GM21528 (cell line): Measurements from ENCODE around the gene RNU6-7.

Source experiments
- ATAC-seq: cut with Tn5 transposase; IDR thresholded peaks from one replicate; pipeline ENCODE4 v1.9.1; 2021; ENCODE audit warnings: mild to moderate bottlenecking, moderate library complexity; ENCODE audit not compliant: unreplicated experiment, low FRiP score

RNU6-7 gene

GRCh38 chr14:32201816-32202490 is at the start of gene RNU6-7:
TSS of gene RNU6-7 (plus strand) at chr14:32202045.
- ATAC-seq, result no peak

DNA sequence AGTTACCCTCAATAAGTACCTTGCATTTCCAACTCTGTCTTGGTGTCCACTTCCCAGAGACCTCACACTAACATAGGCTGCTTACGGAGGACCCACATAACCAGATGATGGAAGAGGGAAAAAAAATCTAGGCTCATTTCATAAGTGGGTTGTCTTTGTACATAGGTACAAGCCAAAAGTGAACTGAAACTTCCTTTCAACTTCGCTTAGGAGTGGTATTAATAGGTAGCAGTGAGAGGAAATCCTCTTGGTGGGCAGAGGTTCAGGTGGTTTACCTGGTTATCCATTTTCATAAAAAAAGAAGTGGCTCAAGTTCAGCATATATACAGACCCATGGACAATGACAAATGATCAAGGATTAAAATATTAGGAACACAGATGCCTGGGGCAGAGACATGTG is 35.8 kb upstream of the RNU6-7 start:
- no peak for ATAC-seq

DNA sequence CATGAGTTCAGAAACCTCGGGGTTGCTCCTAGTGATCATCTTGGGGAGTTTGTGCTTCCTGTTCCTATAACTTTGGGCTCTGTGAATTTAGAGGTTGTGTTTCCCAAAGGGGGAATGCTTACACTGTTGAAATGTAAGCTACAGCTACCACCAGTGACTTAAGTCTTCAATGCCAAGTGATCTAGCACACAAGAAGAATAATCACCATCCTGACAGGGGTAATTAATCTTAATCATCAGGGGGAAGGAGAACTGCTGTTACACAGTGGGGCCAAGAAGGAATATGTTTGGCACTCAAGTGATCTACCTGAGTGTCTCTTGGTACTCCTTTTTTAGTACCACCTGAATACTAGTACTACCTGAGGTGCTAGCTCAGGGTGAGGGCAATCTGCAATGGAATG is 34.9 kb upstream of the RNU6-7 start:
- no peak for ATAC-seq

DNA sequence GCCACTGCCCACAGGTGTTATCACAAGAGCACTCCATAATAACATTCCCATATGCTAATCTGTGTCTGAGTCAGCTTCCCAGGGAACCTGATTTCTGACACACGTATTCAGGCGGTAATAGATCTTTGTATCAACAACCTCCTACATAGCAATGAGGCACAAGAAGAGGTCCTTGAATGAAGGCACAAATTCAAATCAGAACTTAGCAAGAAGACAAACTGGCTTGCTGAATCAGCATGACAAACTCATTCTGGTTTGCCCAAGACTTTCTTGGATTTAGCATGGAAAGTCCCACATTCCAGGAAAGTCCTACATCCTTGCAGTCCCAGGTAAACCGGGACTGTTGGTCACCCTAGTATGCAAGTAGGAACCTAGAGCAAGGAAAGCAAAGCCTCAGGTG is 33.9 kb upstream of the RNU6-7 start:
- ATAC-seq, result no peak

- ATAC-seq, result no peak
Measured at GRCh38 chr14:32169191-32169590, 32.7 kb upstream of the RNU6-7 start.

- no peak for ATAC-seq
Measured at GRCh38 chr14:32171469-32171868, 30.4 kb upstream of the RNU6-7 start.

DNA sequence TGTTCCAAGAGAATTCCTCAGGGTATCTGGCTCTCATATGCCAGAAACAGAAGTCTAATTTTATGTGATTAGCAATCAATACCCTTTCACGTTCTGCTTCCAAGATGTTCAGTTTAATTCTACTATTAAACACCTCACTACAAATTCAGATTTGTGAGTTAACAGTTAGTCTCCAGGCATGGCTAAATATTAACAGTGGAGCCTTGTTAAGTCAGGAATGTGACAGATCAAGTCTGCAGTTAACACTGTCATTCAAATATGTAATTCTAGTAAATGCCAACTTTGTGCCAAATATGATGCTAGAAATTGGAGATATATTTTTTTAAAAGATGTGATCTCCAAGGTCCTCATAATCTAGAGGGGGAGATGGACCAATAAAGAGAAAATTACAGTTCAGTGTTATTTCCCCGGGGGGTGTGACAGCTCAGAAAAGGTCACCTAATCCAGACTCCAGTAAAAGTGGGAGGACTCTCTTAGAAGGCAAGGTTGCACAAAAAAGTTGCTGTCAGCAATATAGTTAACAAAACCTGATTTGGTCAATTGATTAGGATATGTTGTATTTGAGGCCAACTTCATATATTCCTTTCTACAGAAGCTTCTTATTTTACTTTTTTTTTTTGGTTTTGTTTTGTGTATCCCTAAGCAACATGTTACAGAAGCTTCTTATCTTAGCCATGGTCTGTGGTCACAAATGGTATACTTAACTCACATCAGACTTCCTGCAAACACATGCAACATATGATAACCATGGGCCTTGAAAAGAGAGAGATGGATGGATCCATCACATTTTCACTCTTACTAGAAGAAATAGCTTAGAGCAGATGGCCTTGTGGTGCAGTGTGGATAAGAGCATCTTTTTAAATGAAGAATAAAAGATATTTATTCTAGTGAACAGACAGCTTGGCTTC is 18.4 kb upstream of the RNU6-7 start:
- no peak for ATAC-seq

DNA sequence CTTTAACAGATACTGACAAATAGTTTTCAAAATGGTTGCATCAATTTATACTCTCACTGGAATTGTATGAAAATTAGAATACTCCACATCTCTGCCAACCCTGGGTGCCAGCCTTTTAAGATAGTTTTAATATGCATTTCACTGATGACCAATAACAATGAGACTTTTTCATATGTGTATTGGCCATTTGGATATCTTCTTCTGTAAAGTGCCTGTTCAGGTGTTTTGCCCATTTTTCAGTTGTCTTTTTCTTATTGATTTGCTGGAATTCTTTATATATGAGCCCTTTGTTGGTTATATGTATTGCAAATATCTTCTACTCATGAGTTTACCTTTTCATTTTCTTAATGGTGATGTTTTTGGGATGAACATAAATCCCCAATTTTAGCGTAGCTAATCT is 16.7 kb upstream of the RNU6-7 start:
- ATAC-seq, result no peak

DNA sequence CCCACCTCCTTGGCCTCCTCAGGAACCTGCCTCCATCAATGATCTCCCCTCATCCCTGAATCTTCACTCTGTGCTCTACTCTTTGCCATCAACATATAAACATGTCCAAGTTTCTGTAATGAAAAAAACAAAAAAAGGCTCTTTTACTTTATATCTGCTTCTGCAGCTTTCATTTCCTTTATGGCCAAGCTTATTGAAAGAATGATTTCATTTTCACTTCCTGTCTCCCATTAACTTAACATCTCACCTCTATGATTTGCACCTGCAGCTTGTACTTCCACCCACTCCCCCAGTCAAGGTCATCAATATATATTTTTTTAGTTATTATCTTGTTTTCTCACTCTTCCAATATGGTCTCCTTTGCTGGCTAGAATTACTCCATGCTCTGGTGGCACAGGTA is 15.6 kb upstream of the RNU6-7 start:
- ATAC-seq, result peak; percentile 74

GRCh38 chr14:32189811-32190210 is 12.0 kb upstream of the RNU6-7 start:
- no peak for ATAC-seq

DNA sequence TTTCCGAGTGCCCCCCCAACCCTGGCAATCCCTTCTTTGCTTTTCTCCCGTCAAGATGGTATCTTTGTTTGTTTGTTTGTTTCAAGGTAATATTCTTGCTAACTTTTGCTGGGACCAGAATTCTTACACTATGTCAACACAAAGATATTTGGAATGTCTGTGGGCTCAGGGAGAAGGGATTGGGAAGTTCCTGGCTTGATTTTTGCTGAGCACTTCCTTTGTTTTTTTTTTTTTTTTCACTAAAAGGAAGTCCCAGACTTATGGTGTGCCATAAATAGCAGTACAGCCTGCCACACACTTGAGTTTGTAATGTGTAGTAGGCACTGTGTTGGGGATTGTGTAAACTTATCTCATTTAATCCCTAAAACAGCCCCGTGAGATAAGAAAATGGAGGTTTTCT is 11.2 kb upstream of the RNU6-7 start:
- no peak for ATAC-seq

- ATAC-seq, result no peak
Measured at GRCh38 chr14:32192712-32193373, 9.0 kb upstream of the RNU6-7 start.

DNA sequence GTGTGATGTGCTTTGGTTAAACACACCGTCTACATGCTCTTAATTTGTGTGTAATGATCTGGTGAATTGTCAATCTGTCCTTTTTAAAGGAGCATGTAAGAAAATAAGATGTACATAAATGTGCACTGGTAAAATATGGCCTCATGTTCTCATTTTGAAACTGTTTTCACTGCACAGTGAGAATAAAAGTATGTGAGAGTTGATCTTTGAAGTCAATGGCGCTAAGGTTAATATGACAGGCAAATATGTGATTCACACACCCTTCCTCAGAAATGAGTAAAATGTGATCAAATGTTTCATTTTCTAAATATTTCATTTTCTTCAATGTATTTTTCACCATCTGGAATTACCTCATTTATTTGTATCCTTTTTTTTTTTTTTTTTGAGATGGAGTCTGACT is 8.3 kb upstream of the RNU6-7 start:
- no peak for ATAC-seq

DNA sequence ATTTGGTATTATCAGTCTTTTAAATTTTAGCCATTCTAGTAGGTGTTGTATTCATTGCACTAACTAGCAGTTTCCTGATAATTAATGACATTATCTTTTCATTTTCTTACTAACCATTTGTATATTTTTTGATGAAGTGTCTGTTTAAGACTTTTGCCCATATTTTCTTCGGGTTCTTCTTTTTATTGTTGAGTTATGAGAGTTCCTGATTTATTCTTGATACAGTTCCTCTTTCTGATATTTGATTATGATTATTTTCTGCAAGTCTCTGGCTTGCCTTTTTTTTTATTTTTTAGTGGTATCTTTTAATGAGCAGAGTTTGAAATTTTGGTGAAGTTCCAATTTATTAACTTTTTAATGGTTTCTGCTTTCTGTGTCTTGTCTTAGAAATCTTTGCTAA is 6.2 kb upstream of the RNU6-7 start:
- no peak for ATAC-seq

DNA sequence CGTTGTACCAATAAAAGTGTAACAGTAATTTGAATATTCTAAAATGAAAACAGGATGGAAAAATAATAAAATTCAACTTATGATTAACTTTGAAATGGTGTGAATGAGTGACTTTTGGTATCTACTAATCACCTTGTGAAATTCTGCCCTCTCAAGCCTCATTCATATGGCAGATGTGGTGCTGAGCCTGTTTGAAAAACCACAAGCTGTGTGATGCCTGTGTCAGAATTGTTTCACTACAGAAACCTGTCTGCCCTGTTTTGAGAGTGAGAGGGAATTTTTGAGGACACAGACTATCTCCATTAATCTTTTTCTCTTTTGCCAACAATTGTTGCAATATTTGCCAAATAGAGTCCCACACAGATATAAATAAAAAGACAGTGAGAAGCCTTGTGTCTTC is 3.9 kb upstream of the RNU6-7 start:
- peak; percentile 39 for ATAC-seq

DNA sequence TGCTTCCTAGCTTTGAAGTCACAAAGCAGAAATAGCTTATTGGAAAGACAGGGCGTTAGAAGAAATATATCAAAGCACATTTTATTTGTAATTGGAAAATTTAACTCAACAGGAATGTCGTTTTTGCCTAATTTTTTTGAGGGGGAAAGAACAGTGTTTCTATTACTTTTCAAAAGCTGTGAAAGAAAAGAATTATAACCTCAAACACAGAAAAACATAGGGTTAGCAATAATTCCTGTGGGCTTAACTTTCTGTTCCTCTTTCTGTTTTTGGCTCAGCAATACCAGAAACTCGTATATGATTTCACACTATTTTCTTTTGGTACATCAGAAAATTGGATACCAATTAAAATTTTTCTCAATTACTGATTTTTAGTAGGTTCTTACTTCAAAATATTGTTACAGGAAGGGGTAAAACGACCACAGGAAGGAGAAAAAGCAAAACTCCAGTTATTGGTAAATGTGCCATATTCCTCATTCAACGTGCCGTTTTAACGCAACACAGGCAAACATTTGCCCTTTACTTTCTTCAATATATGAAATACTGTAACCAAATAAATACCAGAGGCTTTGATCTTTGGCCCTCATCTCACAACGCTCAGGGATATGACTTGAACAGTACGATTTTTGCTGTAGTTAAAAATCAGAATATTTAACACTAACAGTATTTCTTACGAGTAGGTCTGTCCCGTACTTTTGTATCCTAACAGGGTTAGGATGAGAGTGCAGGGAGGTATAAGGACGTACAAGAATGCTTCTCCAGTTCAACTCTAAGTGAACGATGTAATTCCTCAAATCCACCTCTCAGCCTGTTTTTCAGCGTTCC is 1.3 kb upstream of the RNU6-7 start:
- no peak for ATAC-seq

DNA sequence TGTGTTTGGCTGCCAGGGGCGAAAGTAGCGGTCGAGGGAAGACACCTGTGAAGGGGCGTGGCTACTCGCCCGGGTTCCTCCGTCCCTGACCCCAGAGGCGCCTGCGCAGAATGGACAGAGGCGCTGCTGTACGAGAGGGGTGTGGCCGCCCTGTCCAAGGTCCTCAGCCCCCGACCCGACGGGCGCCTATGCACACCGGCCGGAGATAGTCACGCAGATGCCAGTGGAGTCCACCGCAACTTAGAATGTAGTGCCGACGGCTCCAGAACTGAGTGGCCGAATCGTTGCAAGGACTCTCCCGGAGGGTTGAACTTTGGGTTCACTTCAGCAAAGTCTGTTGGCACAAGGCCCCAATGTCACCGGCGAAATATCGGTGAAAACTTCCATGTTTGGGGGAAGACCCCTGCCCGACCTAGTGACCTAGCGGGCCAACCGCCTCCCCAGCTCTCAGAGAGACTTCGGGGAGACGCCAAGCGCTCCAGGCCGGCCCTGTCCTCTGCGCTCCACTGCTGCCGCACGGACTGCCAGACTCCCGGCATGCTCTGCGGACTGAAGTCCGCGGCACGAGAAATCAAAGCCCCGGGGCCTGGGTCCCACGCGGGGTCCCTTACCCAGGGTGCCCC is 541 bp upstream of the RNU6-7 start:
- ATAC-seq, result peak; percentile 58

DNA sequence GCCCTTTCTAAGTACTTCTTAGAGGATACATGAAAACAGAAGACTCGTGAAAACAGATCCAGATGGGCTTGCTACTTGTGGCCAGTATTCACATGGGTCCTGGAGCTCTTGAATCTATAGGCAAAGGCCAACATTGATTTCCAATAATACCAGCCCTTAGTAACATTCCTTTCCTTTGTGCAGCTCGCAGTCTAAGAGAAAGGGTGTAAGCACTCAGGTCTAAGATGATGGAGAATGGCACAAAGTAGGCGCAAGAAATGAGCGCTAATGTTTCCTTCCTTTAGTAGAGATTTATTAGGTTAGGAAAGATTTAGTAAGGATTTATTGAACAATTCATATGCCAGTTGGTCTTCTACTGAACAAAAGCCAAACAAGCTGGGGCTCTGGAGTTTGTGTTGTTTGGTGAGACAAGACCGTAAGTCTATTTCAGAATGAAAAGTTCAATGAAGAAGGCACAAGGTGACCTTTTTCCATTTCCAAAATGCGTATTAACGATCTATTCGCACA is 699 bp downstream of the RNU6-7 start:
- ATAC-seq, result no peak

DNA sequence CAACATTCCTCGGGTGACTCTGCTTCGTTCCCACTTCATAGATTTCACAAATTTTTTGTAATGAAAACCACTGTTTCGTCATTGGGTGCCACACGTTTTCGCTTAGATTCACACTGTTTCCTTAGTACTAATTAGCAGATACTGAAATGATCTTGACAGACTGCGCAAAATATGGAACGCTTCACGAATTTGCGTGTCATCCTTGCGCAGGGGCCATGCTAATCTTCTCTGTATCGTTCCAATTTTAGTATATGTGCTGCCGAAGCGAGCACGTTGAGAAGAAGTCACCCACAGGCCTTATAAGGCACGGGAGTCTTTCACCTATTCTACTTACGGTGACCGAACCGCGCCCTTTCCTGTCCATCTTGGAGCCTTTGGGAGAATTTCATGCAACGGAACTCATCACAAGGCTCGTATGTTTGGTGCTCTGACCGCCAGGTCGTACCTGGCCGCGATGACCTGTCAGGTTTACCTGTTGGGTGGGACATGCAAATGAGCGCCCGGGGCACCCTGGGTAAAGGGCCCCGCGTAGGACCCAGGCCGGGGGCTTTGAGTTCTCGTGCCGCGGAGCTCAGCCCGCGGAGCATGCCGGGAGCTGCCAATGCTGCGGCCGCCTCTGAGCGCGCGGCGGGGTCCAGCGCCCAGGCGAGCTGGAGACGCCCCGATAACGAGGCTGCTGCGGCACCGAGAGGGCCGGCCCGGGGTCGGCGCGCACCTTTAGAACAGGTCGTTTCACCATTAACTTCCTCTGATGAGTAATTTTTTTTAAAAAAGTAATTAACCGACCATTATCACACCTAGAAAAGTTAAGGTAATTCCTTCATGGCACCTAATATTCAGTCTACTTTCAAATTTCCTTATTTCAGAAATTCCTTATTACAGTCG is 1.4 kb downstream of the RNU6-7 start, which contains the start of gene RNU6-8:
Gene RNU6-8, minus strand, starts transcription at position 272 of the 885 bp plus-strand sequence.
- peak; percentile 61 for ATAC-seq
